ENCODE measurements around the gene TCL1A. TPM values are rescaled to one million over a fixed set of nuclear protein-coding genes. Genes with fewer than 3 reads are reported as not detected.

Gene TCL1A
- total RNA-seq, 2 experiments from 2014 or later: not detected

DNA sequence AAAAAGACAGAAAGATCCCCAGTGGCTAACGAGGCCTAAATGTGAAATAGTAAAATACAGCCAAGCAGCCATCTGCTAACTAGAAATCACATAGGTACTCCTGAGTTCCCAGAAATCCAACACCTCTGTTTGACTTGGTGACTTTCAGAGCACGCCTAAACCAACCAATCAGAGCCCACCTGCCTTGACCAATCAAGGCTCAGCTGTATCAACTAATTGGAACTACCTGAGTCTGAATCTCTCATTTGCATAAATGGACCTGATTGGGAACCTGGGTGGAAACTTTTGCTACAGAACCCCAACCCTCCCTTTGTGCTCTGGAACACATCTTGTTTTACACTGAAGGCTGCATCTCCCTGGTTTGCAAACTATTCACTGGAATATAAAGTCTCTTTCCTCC, 32.8 kb downstream of the TCL1A start:
- Mint-ChIP-seq H3K4me1 (ENCODE audit: low read depth) (no peaks in the 10 kb centered on the region), H3K27ac (no peak overlapping the region), H3K4me3 (no peak overlapping the region), H3K27me3 (peaks cover 53% of the 10 kb centered on the region), H3K36me3 (ENCODE audit: low read depth) (no peaks in the 10 kb centered on the region), H3K9me3 (no peaks in the 10 kb centered on the region)
- Histone ChIP-seq H3K27ac (ENCODE audit: low read depth in 1 of 2, low read length in 2 of 2) (no peak overlapping the region), H3K4me3 (ENCODE audit: low read length) (no peak overlapping the region), H3K36me3 (ENCODE audit: insufficient read depth, low read length) (no peaks in the 10 kb centered on the region), H3K4me1 (ENCODE audit: insufficient read depth, low read length) (no peaks in the 10 kb centered on the region), H3K9me3 (ENCODE audit: control insufficient read depth in 1 of 2, insufficient read depth in 1 of 2, low read length in 2 of 2) (no peaks in the 10 kb centered on the region), H3K27me3 (ENCODE audit: control insufficient read depth in 1 of 2, insufficient read depth in 2 of 2, low read length in 2 of 2) (peaks cover 5 to 13% of the 10 kb centered on the region in 2 experiments)
- no peak for DNase-seq
- ATAC-seq (ENCODE audit: poor library complexity): no peak
- ChIA-PET POLR2A (no interaction called here), CTCF (no interaction called here)
- intact Hi-C loops (cut with DNase I, micrococcal nuclease): loop anchor here in 1 of 2 experiments (5.0 kb wide), 2 partner anchors 239 to 254 kb away; no protein-coding TSS in a partner anchor
- TF ChIP-seq, protein P1, sequence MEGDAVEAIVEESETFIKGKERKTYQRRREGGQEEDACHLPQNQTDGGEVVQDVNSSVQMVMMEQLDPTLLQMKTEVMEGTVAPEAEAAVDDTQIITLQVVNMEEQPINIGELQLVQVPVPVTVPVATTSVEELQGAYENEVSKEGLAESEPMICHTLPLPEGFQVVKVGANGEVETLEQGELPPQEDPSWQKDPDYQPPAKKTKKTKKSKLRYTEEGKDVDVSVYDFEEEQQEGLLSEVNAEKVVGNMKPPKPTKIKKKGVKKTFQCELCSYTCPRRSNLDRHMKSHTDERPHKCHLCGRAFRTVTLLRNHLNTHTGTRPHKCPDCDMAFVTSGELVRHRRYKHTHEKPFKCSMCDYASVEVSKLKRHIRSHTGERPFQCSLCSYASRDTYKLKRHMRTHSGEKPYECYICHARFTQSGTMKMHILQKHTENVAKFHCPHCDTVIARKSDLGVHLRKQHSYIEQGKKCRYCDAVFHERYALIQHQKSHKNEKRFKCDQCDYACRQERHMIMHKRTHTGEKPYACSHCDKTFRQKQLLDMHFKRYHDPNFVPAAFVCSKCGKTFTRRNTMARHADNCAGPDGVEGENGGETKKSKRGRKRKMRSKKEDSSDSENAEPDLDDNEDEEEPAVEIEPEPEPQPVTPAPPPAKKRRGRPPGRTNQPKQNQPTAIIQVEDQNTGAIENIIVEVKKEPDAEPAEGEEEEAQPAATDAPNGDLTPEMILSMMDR (IDR thresholded peaks at IDR 0.05): no peak

DNA sequence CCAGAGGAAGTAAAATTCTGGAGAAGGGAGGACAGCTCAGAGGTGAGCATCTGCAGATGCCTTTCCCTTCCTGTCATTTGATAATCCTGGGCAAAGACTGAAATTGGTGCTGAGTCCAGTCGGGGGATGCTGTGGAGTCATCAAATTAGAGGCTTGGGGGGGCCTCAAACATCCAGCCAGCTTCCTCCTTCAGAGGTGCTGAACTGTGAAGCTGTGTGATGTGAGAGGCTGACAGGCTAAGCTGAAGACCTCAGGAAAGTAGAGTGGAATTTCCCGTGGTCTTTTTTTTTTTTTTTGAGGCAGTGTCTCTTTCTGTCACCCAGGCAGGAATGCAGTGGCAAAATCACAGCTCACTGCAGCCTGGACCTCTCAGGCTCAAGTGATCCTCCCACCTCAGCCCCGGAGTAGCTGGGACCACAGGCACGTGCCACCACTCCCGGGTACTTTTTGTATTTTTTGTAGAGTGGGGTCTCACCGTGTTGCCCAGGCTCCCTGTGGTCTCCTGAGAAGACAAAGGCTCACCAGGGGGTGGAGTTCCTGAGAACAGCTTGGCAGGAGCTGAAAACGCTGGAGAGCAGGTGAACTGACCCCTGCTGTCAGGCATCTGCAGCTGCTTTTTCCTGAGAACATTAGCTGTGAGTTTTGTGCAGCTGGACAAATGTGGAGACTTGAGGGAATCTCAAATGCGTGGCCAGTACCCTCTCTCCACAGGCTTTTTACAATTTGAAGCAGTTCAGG, 33.8 kb downstream of the TCL1A start:
- no peak overlapping the region for H3K4me3 Mint-ChIP-seq
- CTCF ChIA-PET: no interaction called here
- no peak overlapping the region for H3K27ac Mint-ChIP-seq

DNA sequence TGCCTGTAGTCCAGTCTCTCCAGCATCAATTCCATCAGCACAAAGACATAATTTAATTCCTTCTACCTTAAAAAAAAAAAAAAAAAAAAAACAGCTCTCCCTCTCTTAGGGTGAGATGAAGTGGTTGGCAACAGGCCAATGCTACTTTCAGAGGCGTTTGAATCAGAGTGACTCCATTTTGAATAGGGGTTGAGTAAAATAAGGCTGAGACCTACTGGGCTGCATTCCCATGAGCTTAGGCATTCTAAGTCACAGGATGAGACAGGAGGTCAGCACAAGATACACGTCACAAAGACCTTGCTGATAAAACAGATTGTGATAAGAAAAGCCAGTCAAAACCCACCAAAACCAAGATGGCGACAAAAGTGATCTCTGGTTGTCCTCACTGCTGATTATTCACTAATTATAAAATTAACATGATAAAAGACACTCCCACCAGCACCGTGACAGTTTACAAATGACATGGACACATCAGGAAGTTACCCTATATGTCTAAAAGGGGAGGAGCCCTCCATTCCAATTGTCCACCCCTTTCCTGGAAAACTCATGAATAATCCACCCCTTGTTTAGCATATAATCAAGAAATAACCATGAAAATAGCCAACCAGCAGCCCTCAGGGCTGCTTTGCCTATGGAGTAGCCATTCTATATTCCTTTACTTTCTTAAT, 34.6 kb downstream of the TCL1A start:
- TF ChIP-seq, protein P1 (IDR thresholded peaks at IDR 0.05): no peak
- no peaks in the 10 kb centered on the region for H3K4me1 ChIP-seq (ENCODE audit: insufficient read depth, low read length)
- Mint-ChIP-seq H3K27ac (no peak overlapping the region), H3K4me1 (ENCODE audit: low read depth) (no peaks in the 10 kb centered on the region), H3K36me3 (ENCODE audit: low read depth) (no peaks in the 10 kb centered on the region), H3K27me3 (peaks cover 50% of the 10 kb centered on the region), H3K4me3 (no peak overlapping the region), H3K9me3 (no peaks in the 10 kb centered on the region)
- no peak for DNase-seq
- intact Hi-C loops (cut with DNase I, micrococcal nuclease): no loop called here
- POLR2A ChIA-PET: no interaction called here
- CTCF ChIA-PET: no interaction called here
- H3K9me3 ChIP-seq (ENCODE audit: control insufficient read depth in 1 of 2, insufficient read depth in 1 of 2, low read length in 2 of 2): no peaks in the 10 kb centered on the region
- no peak overlapping the region for H3K27ac ChIP-seq (ENCODE audit: low read depth in 1 of 2, low read length in 2 of 2)
- ATAC-seq (ENCODE audit: poor library complexity): no peak
- no peak overlapping the region for H3K4me3 ChIP-seq (ENCODE audit: low read length)
- no peaks in the 10 kb centered on the region for H3K36me3 ChIP-seq (ENCODE audit: insufficient read depth, low read length)
- peaks cover 8 to 14% of the 10 kb centered on the region in 2 experiments for H3K27me3 ChIP-seq (ENCODE audit: control insufficient read depth in 1 of 2, insufficient read depth in 2 of 2, low read length in 2 of 2)

More for the DNA sequence above, 33.8 kb downstream of the TCL1A start:
- Histone ChIP-seq H3K36me3 (ENCODE audit: insufficient read depth, low read length) (no peaks in the 10 kb centered on the region), H3K4me3 (ENCODE audit: low read length) (no peak overlapping the region), H3K27ac (ENCODE audit: low read depth in 1 of 2, low read length in 2 of 2) (no peak overlapping the region), H3K9me3 (ENCODE audit: control insufficient read depth in 1 of 2, insufficient read depth in 1 of 2, low read length in 2 of 2) (no peaks in the 10 kb centered on the region), H3K27me3 (ENCODE audit: control insufficient read depth in 1 of 2, insufficient read depth in 2 of 2, low read length in 2 of 2) (peaks cover 7 to 17% of the 10 kb centered on the region in 2 experiments), H3K4me1 (ENCODE audit: insufficient read depth, low read length) (no peaks in the 10 kb centered on the region)
- Mint-ChIP-seq H3K36me3 (ENCODE audit: low read depth) (no peaks in the 10 kb centered on the region), H3K27me3 (peaks cover 59% of the 10 kb centered on the region), H3K9me3 (no peaks in the 10 kb centered on the region), H3K4me1 (ENCODE audit: low read depth) (no peaks in the 10 kb centered on the region)
- TF ChIP-seq, protein P1 (IDR thresholded peaks at IDR 0.05): no peak
- DNase-seq (no peak), ATAC-seq (ENCODE audit: poor library complexity) (no peak)
- POLR2A ChIA-PET: no interaction called here
- intact Hi-C loops (cut with DNase I, micrococcal nuclease): loop anchor here in 1 of 2 experiments (5.0 kb wide), 2 partner anchors 238 to 253 kb away; no protein-coding TSS in a partner anchor

All from CD4-positive, alpha-beta T cell (primary cell).